Panc1 (cell line): Measurements from ENCODE around the gene PIF1.

ENCODE experiments used
- CTCF ChIP-seq: fragments of 450-650 bp; IDR thresholded peaks from 2 replicates; pipeline ENCODE4 v1.5.1; 2017; ENCODE audit warnings: mild to moderate bottlenecking
- POLR2AphosphoS5 ChIP-seq: IDR thresholded peaks from 2 replicates; pipeline ENCODE4 v1.6.1; 2012; ENCODE audit warnings: mild to moderate bottlenecking, low read depth, low read length, moderate library complexity
- SIN3A ChIP-seq: IDR thresholded peaks from 2 replicates; pipeline ENCODE4 v1.6.1; 2012; ENCODE audit warnings: low read depth, mild to moderate bottlenecking, low read length, moderate library complexity, borderline replicate concordance; ENCODE audit not compliant: insufficient read depth
- TCF7L2 ChIP-seq: IDR thresholded peaks from 2 replicates; pipeline ENCODE4 v1.6.1; 2011; ENCODE audit warnings: mild to moderate bottlenecking, low read depth, low read length, inconsistent platforms
- TF ChIP-seq, protein P1 (sequence below), 2 experiments: IDR thresholded peaks; 2 replicates each; pipeline ENCODE4 v1.6.1; 2011 to 2012; ENCODE audit warnings: low read depth in 2 of 2, control low read depth in 1 of 2, low read length in 1 of 2, mild to moderate bottlenecking in 1 of 2, moderate library complexity in 1 of 2; ENCODE audit not compliant: insufficient read depth in 1 of 2

DNA sequence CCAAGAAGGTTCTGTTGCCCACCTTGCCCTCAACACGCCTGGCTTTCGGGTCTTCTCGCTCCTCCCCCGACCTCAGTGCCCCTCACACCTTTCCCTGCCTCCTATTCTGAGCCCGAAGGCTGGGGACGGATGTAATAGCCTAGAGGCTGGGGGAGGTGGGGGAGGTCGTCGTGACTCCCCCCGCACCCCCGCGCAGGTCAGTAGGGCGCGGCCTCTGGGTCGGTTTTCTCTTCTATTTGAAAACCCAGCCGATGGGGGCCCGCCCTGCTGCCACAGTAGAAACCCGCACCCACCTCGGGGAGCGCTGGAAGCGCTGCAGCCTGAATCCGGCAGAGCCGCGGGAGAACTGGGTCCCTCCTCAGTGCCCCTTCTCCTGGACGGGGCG lies 49.1 kb downstream of the PIF1 start:
- TF ChIP-seq CTCF, result no peak
- TF ChIP-seq, protein P1, sequence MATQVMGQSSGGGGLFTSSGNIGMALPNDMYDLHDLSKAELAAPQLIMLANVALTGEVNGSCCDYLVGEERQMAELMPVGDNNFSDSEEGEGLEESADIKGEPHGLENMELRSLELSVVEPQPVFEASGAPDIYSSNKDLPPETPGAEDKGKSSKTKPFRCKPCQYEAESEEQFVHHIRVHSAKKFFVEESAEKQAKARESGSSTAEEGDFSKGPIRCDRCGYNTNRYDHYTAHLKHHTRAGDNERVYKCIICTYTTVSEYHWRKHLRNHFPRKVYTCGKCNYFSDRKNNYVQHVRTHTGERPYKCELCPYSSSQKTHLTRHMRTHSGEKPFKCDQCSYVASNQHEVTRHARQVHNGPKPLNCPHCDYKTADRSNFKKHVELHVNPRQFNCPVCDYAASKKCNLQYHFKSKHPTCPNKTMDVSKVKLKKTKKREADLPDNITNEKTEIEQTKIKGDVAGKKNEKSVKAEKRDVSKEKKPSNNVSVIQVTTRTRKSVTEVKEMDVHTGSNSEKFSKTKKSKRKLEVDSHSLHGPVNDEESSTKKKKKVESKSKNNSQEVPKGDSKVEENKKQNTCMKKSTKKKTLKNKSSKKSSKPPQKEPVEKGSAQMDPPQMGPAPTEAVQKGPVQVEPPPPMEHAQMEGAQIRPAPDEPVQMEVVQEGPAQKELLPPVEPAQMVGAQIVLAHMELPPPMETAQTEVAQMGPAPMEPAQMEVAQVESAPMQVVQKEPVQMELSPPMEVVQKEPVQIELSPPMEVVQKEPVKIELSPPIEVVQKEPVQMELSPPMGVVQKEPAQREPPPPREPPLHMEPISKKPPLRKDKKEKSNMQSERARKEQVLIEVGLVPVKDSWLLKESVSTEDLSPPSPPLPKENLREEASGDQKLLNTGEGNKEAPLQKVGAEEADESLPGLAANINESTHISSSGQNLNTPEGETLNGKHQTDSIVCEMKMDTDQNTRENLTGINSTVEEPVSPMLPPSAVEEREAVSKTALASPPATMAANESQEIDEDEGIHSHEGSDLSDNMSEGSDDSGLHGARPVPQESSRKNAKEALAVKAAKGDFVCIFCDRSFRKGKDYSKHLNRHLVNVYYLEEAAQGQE (IDR thresholded peaks at IDR 0.05; ENCODE audit: insufficient read depth in 1 of 2, low read depth in 2 of 2, low read length in 1 of 2), result no peak
- TF ChIP-seq POLR2AphosphoS5, result no peak
- TF ChIP-seq TCF7L2, result no peak
- no peak for TF ChIP-seq SIN3A
